GF-D8 (cell line): ENCODE results near the gene TMEM74B.
"Not testable (repeated sequence)": the region's sequence is repeated elsewhere in the genome, so short reads cannot be mapped to it uniquely, and the experiment has no call there.

ENCODE experiments used
- DNase-seq: peaks from one replicate; lab custom pipeline; 2025; lab: John Stamatoyannopoulos, UW

The TMEM74B gene

DNA sequence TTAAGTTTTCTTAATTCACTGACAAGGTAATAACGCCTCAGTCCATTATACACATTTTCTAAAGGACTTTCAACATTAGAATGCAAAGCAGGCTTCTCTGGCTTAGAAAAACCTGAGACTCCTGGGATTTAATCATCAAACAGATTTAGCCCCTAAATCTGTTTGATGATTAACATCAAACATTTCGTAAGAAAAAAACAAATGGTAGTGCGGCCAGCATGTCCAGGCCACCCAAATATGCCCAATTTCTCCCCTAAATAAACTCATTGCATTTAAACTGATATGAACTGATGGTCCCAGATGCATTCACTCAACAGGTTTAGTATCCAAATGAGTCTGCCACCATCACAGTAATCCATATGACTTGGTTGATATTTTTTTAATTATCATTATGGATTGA lies 6.2 kb downstream of the TMEM74B start:
- DNase-seq, result no peak

- no peak for DNase-seq
Observed at GRCh38 chr20:1178103-1178502, 6.7 kb downstream of the TMEM74B start.

DNA sequence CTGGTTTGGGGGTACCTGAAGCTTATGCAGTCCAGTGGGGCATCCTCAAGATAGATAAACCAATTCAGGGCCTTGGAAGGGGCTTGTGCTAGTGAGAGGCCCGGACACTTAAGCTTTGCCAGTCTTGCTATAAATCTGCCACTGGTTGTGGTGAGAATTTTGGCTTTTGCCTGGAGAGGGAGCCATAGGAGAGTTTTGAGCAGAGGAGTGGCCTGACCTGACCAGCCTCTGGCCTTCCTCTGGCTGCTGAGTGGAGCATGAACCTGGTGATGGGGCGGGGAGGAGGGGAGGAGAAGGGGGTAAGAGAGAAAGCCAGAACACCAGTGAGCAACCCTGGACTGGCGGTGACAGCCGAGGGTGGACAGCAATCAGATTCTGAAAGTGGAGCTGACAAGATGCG lies 7.1 kb downstream of the TMEM74B start:
- no peak for DNase-seq

- no peak for DNase-seq
Observed at GRCh38 chr20:1174787-1175186, 10.0 kb downstream of the TMEM74B start.

DNA sequence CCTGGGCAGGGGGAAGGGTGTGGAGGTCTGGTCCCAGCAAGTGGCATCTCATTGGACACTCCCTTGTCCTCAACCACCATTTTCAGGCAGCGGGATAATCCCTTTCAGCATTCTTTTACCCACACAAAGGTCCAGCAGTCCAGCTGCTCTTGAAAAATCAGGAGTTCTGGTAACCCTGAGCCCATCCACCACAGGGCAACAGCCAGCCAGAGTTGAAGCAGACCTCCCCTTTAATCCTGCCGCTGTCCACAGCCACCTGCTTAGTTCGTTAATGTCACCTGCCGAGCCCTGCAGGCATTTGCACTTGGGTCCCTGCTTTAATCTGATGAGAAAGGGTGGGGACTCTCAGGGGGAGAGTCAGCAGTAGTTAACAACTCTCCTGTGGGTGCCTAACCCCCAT lies 11.1 kb downstream of the TMEM74B start:
- DNase-seq, result no peak

DNA sequence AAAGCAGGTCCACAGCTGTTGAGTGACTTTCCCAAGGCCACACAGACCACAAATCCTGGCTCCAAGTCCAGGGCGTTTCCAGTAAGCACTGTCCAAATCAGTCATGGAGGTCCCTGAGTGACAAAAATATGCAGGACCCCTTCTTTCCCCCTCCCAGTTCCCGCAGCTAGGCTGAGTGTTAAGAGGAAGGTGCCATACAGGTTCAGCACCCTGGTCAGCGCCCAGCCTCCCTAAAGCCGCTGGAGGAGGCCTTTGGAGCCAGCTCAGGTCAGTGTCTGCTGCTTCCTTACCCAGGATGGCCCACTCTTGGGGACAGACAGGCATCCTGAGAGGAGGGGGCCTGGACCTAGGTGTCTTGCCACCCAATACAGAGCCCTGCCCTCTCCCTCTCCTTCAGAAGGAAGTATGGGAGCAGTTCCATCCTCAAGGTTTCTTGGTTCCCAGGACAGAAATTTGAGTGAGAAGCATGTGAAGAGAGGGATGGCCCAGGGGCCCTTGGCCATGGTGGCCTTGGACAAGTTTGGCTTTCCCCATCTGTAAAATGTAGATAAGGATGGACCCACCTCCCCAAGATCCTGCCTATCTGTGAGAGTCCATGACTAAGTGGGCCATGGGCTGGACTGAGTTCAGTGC lies 13.2 kb downstream of the TMEM74B start:
- DNase-seq, result no peak

GRCh38 chr20:1169224-1169623 lies 15.6 kb downstream of the TMEM74B start:
- DNase-seq, result no peak

DNA sequence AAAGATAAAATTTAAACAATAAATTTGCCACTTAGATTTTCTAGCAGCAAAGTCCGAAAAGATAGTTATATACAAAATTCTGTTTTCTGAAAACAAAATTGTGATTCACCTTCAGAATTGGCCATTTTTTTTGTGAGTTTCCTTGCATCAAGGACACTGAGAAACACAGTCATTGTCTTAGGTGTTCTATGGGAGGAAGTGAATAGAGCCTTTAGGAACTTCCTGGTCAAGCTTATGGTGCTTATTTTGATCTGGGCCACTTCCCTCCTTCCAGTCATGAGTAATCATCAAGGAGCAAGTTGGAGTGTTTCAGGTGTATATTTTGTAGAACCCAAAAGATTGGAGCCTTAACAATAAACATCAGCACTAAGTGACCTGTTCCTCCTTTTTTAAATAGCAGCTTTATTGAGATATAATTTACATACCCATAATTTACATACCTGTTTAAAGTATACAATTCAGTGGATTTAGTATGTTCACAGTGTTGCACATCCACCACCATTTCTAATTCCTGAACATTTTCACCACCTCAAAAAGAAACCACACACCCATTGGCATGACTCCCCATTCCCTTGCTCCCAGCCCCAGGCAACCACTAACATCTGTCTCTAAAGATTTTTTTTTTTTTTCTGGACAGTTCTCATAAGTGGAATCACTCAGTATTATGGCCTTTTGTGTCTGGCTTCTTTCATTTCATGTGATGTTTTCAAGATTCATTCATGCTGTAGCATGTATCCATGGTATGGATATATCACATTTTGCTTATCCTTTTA lies 17.6 kb downstream of the TMEM74B start:
- DNase-seq, result no peak

DNA sequence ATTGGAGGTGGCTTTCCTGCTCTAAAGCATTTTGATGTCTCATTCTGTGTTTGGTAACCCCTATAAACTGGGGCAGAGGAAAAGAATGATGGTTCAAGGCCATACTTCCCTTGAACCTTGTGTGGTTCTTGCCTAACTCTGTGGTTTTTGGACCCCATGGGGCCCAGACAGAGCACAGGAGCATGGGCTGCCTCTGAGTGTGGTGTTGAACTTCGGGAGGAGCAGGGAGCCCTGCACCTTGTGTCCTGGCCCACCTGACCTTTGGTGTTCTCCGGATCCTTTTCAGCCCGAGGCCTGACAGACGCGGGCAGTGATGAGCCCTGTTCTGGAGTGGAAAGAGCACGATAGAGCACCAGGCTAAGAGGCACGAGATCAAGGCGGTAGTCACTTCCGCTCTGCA lies 18.8 kb downstream of the TMEM74B start:
- DNase-seq, result peak; percentile 62

- no peak for DNase-seq
Observed at GRCh38 chr20:1165521-1165920, 19.3 kb downstream of the TMEM74B start.

GRCh38 chr20:1164871-1165270 lies 19.9 kb downstream of the TMEM74B start:
- DNase-seq, result no peak

DNA sequence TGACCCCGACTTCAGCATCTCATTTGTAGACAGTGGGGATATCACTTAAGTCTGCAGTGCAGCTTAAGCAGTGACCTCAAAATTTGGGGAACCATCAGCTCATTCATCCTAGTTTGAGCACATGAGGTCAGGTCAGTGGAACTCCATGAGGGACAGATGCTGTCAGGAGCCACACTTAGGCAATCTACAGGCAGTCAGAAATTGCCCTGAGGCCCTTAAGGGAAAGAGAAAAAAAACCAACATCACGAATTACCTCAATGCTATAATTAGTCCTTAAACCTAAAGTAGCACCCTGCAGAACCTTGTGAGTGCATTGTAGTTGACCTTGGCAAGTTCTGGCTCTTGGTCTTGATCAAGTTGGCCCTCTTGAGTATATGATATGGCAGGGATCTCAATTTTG lies 21.1 kb downstream of the TMEM74B start:
- DNase-seq, result no peak

DNA sequence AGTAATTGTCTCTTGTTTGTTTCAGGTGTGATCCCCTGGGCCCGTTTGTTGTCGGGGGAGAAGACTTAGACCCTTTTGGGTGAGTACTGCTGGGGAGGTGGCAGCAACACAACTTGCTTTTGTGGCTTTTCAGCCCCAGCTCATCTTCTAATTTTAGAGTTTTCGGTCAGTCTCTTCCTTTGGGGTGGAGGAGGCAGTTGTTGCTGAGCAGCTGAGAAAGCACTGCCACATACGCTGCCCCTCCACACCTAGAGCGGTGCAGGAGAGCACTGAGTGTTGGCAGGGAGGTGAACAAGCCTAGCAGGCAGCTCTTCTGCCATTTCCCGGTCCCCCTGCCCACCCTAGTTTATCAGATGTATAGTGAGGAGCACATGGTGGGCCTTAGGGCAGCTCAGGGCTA lies 21.7 kb downstream of the TMEM74B start:
- no peak for DNase-seq

- no peak for DNase-seq
Observed at GRCh38 chr20:1160991-1161390, 23.8 kb downstream of the TMEM74B start.

- DNase-seq, result no peak
Observed at GRCh38 chr20:1160496-1160895, 24.3 kb downstream of the TMEM74B start.

GRCh38 chr20:1155342-1155741 lies 29.4 kb downstream of the TMEM74B start:
- no peak for DNase-seq

GRCh38 chr20:1154691-1155090 lies 30.1 kb downstream of the TMEM74B start:
- no peak for DNase-seq

- no peak for DNase-seq
Observed at GRCh38 chr20:1154226-1154625, 30.6 kb downstream of the TMEM74B start.

DNA sequence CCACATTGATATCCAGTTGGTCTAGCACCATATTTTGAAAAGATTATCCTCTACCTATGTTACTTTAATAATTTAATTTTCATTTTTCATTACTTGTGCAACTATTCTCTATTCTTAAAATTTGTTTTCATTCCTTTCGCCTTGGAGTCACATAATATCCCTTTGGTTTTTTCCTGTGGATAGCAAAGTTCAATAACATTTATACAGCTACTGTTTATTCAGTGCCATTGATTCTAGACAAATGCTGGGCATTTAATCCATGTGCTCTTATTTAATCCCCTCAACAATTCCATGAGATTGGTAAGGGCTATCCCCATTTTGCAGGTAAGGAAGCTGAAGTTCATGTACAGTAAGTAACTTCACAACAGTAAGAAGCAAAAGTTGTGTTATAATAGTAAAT lies 33.8 kb downstream of the TMEM74B start:
- no peak for DNase-seq

- no peak for DNase-seq
Observed at GRCh38 chr20:1150218-1150617, 34.6 kb downstream of the TMEM74B start.

- not testable (repeated sequence) for DNase-seq
Observed at GRCh38 chr20:1149812-1150211, 35.0 kb downstream of the TMEM74B start.

DNA sequence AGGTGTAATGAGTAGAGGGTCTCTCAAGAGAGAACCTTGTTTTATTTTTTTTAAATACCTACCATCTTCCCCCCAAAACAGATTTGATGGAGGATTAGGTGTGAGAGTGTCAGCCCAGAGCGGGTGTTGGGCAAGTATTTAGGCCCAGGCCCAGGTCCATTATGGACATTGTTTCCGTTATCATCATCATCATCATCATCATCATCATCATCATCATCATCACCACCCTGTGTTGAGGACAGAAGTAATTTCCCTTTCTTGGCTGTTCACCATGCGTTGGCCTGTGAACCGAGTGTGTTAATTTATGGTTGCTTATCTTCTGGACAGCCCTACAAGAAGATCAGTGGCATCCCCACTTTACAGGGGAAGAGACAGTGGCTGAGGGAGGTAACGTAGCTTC lies 37.8 kb downstream of the TMEM74B start:
- no peak for DNase-seq

DNA sequence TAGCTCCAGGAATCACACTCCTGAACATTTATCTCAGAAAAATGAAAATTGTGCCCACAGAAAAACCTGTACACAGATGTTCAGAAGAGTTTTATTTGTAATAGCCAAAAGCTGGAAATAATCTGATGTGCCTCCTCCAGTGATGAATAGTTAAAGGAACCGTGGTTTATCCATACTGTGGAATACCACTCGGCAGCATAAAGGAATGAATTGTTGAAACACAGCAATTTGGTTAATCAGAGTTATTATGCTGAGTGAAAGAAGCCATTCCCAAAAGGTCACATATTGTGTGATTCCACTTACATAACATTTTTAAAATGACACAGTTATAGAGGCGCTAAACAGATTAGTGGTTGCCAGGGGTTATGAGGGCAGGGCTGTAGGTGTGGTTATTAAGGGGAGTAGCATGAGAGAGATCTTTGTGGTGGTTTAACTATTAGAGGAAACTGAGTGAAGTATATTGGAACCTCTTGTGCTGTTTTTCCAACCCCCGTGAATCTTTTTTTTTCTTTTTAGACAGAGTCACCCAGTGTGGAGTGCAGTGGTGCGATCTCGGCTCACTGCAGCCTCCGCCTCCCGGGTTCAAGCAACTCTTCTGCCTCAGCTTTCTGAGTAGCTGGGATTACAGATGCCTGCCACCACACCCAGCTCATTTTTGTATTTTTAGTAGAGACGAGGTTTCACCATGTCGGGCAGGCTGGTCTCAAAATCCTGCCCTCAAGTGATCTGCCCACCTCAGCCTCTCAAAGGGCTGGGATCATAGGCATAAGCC lies 40.2 kb downstream of the TMEM74B start:
- DNase-seq, result no peak
